A673 (cell line): ENCODE measurements around the gene LMF2. TPM values are rescaled to one million over a fixed set of nuclear protein-coding genes. Genes with fewer than 3 reads are reported as not detected.
A peak's percentile ranks its signal among the peaks of the same experiment; 100 is the strongest.

Source experiments
- BruUV-seq: library from RNA; stranded (reverse); fragments of 400-500 nt; replicated peaks from 2 replicates; lab custom pipeline; 2021; lab: Mats Ljungman, UMichigan
- CTCF ChIA-PET: fragments of 300-600 bp; sonication (Branson Sonifier 250); formaldehyde crosslinking; loops from one replicate; lab custom pipeline; 2022; ENCODE audit warnings: antibody characterized with exemption; lab: Charles Lee
- POLR2A ChIA-PET: fragments of 300-600 bp; sonication (Branson Sonifier 250); formaldehyde crosslinking; loops from one replicate; lab custom pipeline; 2022; ENCODE audit warnings: antibody characterized with exemption; ENCODE audit not compliant: low non-redundant PET; lab: Charles Lee
- DNase-seq: peaks from one replicate; pipeline ENCODE4 v3.0.0-alpha.2; 2015; ENCODE audit warnings: low spot score
- H3K27ac ChIP-seq: fragments of 200-600 bp; sonication (generic); 2 replicates; pipeline ENCODE4 v1.5.1; 2016; ENCODE audit warnings: mixed run types, low read depth, mild to moderate bottlenecking, mixed read lengths, antibody characterized with exemption, low read length; ENCODE audit not compliant: poor library complexity, severe bottlenecking
- H3K27me3 ChIP-seq: fragments of 200-600 bp; sonication (generic); replicated peaks from 2 replicates; pipeline ENCODE4 v1.6.1; 2017; ENCODE audit warnings: mixed run types, low read depth, mild to moderate bottlenecking, mixed read lengths, antibody characterized with exemption, low read length; ENCODE audit not compliant: insufficient read depth, poor library complexity
- H3K36me3 ChIP-seq: fragments of 200-600 bp; sonication (generic); 2 replicates; pipeline ENCODE4 v1.6.1; 2016; ENCODE audit warnings: mixed run types, mild to moderate bottlenecking, mixed read lengths, antibody characterized with exemption, low read length; ENCODE audit not compliant: insufficient read depth, poor library complexity, severe bottlenecking
- H3K4me1 ChIP-seq: fragments of 200-600 bp; sonication (generic); 2 replicates; pipeline ENCODE4 v1.6.1; 2017; ENCODE audit warnings: mixed run types, mild to moderate bottlenecking, mixed read lengths, antibody characterized with exemption, low read length; ENCODE audit not compliant: insufficient read depth, poor library complexity, severe bottlenecking
- H3K4me3 ChIP-seq: fragments of 200-600 bp; sonication (generic); 2 replicates; pipeline ENCODE4 v1.5.1; 2016; ENCODE audit warnings: low read depth, mixed run types, mild to moderate bottlenecking, mixed read lengths, low read length; ENCODE audit not compliant: poor library complexity, severe bottlenecking
- H3K9me3 ChIP-seq: fragments of 200-600 bp; sonication (generic); 2 replicates; pipeline ENCODE4 v1.6.1; 2016; ENCODE audit warnings: mixed run types, low read depth, mild to moderate bottlenecking, mixed read lengths, antibody characterized with exemption, low read length; ENCODE audit not compliant: poor library complexity, severe bottlenecking
- EZH2 ChIP-seq: fragments of 200-600 bp; sonication (generic); IDR thresholded peaks from 2 replicates; pipeline ENCODE4 v1.6.1; 2017; ENCODE audit warnings: borderline replicate concordance, low read depth, mild to moderate bottlenecking, mixed read lengths, antibody characterized with exemption, low read length; ENCODE audit not compliant: poor library complexity, severe bottlenecking
- intact Hi-C: fragments of 100-400 bp; cut with micrococcal nuclease; formaldehyde crosslinking; loops from one replicate; pipeline ENCODE4 v1.10.0; 2022; ENCODE audit not compliant: unreplicated experiment
- total RNA-seq: library from RNA; stranded (reverse); gene quantifications from 2 replicates; pipeline ENCODE4 v1.2.3, GENCODE V29; 2021
- TF ChIP-seq, protein P1 (sequence below): fragments of 300-800, 200-600 bp; sonication (generic); conservative IDR thresholded peaks from 2 replicates; pipeline ENCODE4 v1.5.1; 2017; ENCODE audit warnings: low read depth, mild to moderate bottlenecking, antibody characterized with exemption, low read length, moderate library complexity, mixed read lengths

The LMF2 gene
- total RNA-seq, 1 experiment from 2014 or later: 79.2 TPM

DNA sequence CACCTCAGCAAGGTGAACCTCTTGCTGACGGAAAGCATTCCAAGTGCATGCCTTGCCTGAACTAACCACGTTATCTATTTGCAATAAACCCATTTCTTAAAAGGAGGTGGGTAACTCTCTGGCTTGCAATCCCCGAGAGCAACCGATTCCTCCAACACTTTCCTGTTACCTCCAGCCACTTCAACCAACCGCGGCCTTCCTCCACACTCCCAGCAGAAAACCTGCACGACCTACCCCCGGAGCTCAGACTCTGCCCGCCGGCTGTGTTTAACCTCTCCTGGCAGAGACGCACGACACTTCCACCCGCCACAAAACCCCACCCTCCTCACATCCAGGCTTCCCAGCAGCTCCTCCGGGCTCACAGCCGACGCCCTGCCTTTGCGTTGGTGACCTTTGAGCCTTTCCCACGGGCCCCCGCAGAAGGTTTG lies 17.2 kb upstream of the LMF2 start:
- CTCF ChIA-PET: interaction anchor here (2.2 kb wide), 1 partner anchor 14 kb away, joined by 19 read pairs; no protein-coding TSS in a partner anchor
- intact Hi-C loops: no loop called here
- Histone ChIP-seq H3K36me3 (peaks cover 41% of the 10 kb centered on the region), H3K27ac (peak overlapping the region; percentile 90), H3K4me3 (peak overlapping the region; percentile 65), H3K9me3 (no peaks in the 10 kb centered on the region), H3K4me1 (peaks cover 14% of the 10 kb centered on the region), H3K27me3 (peaks cover 1% of the 10 kb centered on the region)
- no peak for DNase-seq
- POLR2A ChIA-PET: no interaction called here
- BruUV-seq: TSS peak; percentile 80
- TF ChIP-seq, protein P1, sequence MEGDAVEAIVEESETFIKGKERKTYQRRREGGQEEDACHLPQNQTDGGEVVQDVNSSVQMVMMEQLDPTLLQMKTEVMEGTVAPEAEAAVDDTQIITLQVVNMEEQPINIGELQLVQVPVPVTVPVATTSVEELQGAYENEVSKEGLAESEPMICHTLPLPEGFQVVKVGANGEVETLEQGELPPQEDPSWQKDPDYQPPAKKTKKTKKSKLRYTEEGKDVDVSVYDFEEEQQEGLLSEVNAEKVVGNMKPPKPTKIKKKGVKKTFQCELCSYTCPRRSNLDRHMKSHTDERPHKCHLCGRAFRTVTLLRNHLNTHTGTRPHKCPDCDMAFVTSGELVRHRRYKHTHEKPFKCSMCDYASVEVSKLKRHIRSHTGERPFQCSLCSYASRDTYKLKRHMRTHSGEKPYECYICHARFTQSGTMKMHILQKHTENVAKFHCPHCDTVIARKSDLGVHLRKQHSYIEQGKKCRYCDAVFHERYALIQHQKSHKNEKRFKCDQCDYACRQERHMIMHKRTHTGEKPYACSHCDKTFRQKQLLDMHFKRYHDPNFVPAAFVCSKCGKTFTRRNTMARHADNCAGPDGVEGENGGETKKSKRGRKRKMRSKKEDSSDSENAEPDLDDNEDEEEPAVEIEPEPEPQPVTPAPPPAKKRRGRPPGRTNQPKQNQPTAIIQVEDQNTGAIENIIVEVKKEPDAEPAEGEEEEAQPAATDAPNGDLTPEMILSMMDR: no peak
- no peak for TF ChIP-seq EZH2

DNA sequence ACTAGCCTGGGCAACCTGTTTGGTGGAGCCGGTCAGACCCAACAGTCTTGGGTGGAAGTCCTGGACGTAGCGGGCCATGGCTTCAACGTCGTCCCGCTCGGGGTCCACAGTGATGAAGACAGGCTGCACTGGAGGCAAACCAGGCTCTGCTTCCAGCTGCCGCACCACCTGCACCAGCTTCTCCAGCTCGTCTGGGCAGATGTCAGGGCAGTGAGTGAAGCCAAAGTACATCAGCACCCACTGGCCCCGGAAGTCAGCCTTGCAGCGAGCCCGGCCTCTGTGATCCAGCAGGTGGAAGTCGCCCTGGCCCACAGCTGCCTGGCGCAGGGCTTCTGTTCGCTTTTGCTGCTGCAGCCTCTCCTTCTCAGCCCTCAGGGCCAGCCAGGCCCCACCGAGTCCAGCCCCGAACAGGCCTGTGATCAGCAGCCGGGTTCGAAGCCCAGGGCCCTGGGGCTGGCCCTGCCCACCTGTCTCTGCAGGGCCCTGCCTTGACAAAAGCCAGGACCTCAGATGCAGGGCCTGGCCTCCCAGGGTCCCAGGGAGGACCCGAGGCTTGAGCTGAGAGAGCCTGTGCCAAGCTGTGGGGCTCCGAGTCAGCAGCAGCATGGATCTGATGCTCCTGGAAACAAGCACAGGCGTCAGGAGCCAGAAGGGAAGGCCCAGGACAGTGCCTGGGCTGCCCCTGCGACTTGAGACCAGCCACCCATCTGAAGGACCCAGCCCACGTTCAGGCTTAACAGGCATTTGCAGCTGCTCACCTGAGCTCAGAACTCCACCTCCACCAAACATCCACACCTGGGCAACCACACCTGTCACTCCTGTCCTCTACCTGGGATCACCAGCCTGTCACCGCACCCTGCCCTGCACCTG lies 16.5 kb upstream of the LMF2 start:
- no peaks in the 10 kb centered on the region for H3K9me3 ChIP-seq
- no peak for DNase-seq
- H3K36me3 ChIP-seq: peaks cover 47% of the 10 kb centered on the region
- peak overlapping the region; percentile 65 for H3K4me3 ChIP-seq
- CTCF ChIA-PET: interaction anchor here (2.2 kb wide), 1 partner anchor 15 kb away, joined by 19 read pairs; no protein-coding TSS in a partner anchor
- no TSS peak for BruUV-seq
- POLR2A ChIA-PET: no interaction called here
- no peaks in the 10 kb centered on the region for H3K27me3 ChIP-seq
- H3K4me1 ChIP-seq: peaks cover 14% of the 10 kb centered on the region
- no peak for TF ChIP-seq EZH2
- TF ChIP-seq, protein P1: no peak
- intact Hi-C loops: no loop called here
- H3K27ac ChIP-seq: peak overlapping the region; percentile 90

DNA sequence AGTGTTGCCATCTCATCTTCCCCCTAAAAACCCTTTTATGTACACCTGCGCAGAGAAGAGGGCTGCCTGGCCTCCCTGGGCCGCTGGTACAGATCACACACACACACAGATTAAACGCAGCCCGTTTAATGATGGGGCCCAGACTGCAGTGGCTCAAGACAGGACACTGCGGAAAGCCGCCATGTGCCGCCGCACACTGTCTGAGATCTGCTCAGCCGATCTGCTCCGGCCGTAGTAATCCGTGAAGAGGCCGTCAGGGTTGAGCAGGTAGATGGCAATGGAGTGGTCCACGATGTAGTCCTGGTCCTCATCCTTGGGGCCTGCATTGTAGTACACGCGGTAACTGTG lies 15.9 kb upstream of the LMF2 start:
- Histone ChIP-seq H3K9me3 (no peaks in the 10 kb centered on the region), H3K4me3 (no peak overlapping the region), H3K27ac (no peak overlapping the region), H3K27me3 (no peaks in the 10 kb centered on the region), H3K4me1 (peaks cover 14% of the 10 kb centered on the region), H3K36me3 (peaks cover 53% of the 10 kb centered on the region)
- intact Hi-C loops: no loop called here
- CTCF ChIA-PET: no interaction called here
- no TSS peak for BruUV-seq
- TF ChIP-seq EZH2: no peak
- TF ChIP-seq, protein P1: no peak
- POLR2A ChIA-PET: no interaction called here
- no peak for DNase-seq
